OCI-LY7 (cell line): ENCODE data around the gene SOD3.

ENCODE experiments used
- CTCF ChIP-seq: fragments of 200-600 bp; sonication (generic); conservative IDR thresholded peaks from 2 replicates; pipeline ENCODE4 v1.5.1; 2014; ENCODE audit warnings: mild to moderate bottlenecking, antibody characterized with exemption, low read length, moderate library complexity, mixed read lengths
- EZH2phosphoT487 ChIP-seq: fragments of 200-600 bp; sonication (generic); IDR thresholded peaks from 2 replicates; pipeline ENCODE4 v1.6.1; 2018; ENCODE audit warnings: low read depth, borderline replicate concordance, mild to moderate bottlenecking, mixed run types, antibody characterized with exemption, low read length, moderate library complexity, mixed read lengths

- TF ChIP-seq CTCF, result no peak
- no peak for TF ChIP-seq EZH2phosphoT487
Observed at GRCh38 chr4:24750106-24750505, 45.3 kb upstream of the SOD3 start.
